Keratinocyte (primary cell): ENCODE results near the gene ADGRV1. TPM values are rescaled to one million over a fixed set of nuclear protein-coding genes. Genes with fewer than 3 reads are reported as not detected.

Source experiments
- DNase-seq: peaks from one replicate; pipeline ENCODE4 v3.0.0-alpha.2; 2011; ENCODE audit warnings: low read depth, missing footprints, low spot score
- FAIRE-seq: peaks from 2 replicates; lab custom pipeline; 2011; peaks lifted over from hg19 to GRCh38; lab: Jason Lieb, UNC
- H2AFZ ChIP-seq: 2 replicates; pipeline ENCODE4 v1.6.0; 2012; ENCODE audit warnings: low read length, control low read depth, inconsistent platforms; ENCODE audit not compliant: control insufficient read depth
- H3K27ac ChIP-seq: 2 replicates; pipeline ENCODE4 v1.5.1; 2011; ENCODE audit warnings: low read length; ENCODE audit not compliant: control insufficient read depth, insufficient read depth
- H3K27me3 ChIP-seq: 3 replicates; pipeline ENCODE4 v1.6.0; 2011; ENCODE audit warnings: low read length; ENCODE audit not compliant: control insufficient read depth, insufficient read depth; ENCODE audit errors: extremely low read depth
- H3K36me3 ChIP-seq, 2 experiments: 2 replicates in 1 of 2; 3 replicates in 1 of 2; pipeline ENCODE4 v1.5.1; 2011; ENCODE audit warnings: low read length in 2 of 2, mild to moderate bottlenecking in 1 of 2; ENCODE audit not compliant: control insufficient read depth in 2 of 2, insufficient read depth in 2 of 2; ENCODE audit errors: extremely low read depth in 1 of 2
- H3K4me1 ChIP-seq: 3 replicates; pipeline ENCODE4 v1.5.1; 2011; ENCODE audit warnings: low read length; ENCODE audit not compliant: control insufficient read depth, insufficient read depth; ENCODE audit errors: extremely low read depth
- H3K4me2 ChIP-seq: 3 replicates; pipeline ENCODE4 v1.6.0; 2011; ENCODE audit warnings: low read depth, low read length; ENCODE audit not compliant: control insufficient read depth, insufficient read depth; ENCODE audit errors: extremely low read depth
- H3K4me3 ChIP-seq, 3 experiments: fragments of 200-600 bp in 1 of 3; sonication (generic) in 1 of 3; 2 replicates in 2 of 3; 3 replicates in 1 of 3; pipeline ENCODE4 v1.5.1; 2011 to 2016; ENCODE audit warnings: low read length in 3 of 3, mild to moderate bottlenecking in 3 of 3, control low read depth in 2 of 3, inconsistent platforms in 1 of 3, low read depth in 1 of 3, mixed read lengths in 1 of 3, mixed run types in 1 of 3, moderate library complexity in 1 of 3; ENCODE audit not compliant: control insufficient read depth in 2 of 3, insufficient read depth in 2 of 3; ENCODE audit errors: extremely low read depth in 1 of 3
- H3K79me2 ChIP-seq: 2 replicates; pipeline ENCODE4 v1.6.0; 2012; ENCODE audit warnings: low read length; ENCODE audit not compliant: control insufficient read depth, insufficient read depth
- H3K9ac ChIP-seq: 3 replicates; pipeline ENCODE4 v1.6.0; 2011; ENCODE audit warnings: low read length; ENCODE audit not compliant: control insufficient read depth, insufficient read depth; ENCODE audit errors: extremely low read depth
- H3K9me1 ChIP-seq: 3 replicates; pipeline ENCODE4 v1.6.0; 2011; ENCODE audit warnings: low read length; ENCODE audit not compliant: control insufficient read depth, insufficient read depth; ENCODE audit errors: extremely low read depth
- H3K9me3 ChIP-seq: 2 replicates; pipeline ENCODE4 v1.5.1; 2012; ENCODE audit warnings: low read depth, low read length; ENCODE audit not compliant: control insufficient read depth
- H4K20me1 ChIP-seq: 3 replicates; pipeline ENCODE4 v1.6.0; 2011; ENCODE audit warnings: low read length; ENCODE audit not compliant: control insufficient read depth, insufficient read depth; ENCODE audit errors: extremely low read depth
- EZH2 ChIP-seq: IDR thresholded peaks from one replicate; pipeline ENCODE4 v1.6.1; 2012; ENCODE audit warnings: inconsistent platforms, mild to moderate bottlenecking, low read length, moderate library complexity
- dilution Hi-C: fragments of 300-500 bp; cut with MboI; formaldehyde crosslinking; loops from one replicate; pipeline ENCODE4 v1.7.0; 2020; ENCODE audit warnings: low sequenced_read_pairs; ENCODE audit not compliant: extremely low pct_ligation_motif_present
- polyA plus RNA-seq, 5 experiments: library from polyadenylated mRNA; depleted of rRNA in 3 of 5; stranded (reverse) in 3 of 5; stranded (forward) in 1 of 5; unstranded in 1 of 5; fragments of >200 nt; gene quantifications; 1 replicate in 1 of 5; 2 replicates in 3 of 5; 3 replicates in 1 of 5; pipeline versions ENCODE4 v1.2.1 to v1.2.3, GENCODE V29; 2011 to 2012; ENCODE audit warnings: missing spikeins in 2 of 5, low read depth in 1 of 5, low replicate concordance in 1 of 5
- TF ChIP-seq, protein P1 (sequence below), 3 experiments: IDR thresholded peaks in 1 of 3; conservative IDR thresholded peaks in 1 of 3; optimal IDR thresholded peaks in 1 of 3; 2 replicates in 2 of 3; 3 replicates in 1 of 3; pipeline versions ENCODE3 to v1.5.1; 2011; ENCODE audit warnings: low read length in 3 of 3, mild to moderate bottlenecking in 3 of 3, moderate library complexity in 2 of 3, control low read depth in 1 of 3, inconsistent platforms in 1 of 3; ENCODE audit not compliant: insufficient read depth in 2 of 3; ENCODE audit errors: extremely low read depth in 1 of 3

Gene ADGRV1
- polyA plus RNA-seq, 1 donor (not counting 4 experiments of a cell fraction or from before 2014, with no cell fraction given) = 0.05 TPM

DNA sequence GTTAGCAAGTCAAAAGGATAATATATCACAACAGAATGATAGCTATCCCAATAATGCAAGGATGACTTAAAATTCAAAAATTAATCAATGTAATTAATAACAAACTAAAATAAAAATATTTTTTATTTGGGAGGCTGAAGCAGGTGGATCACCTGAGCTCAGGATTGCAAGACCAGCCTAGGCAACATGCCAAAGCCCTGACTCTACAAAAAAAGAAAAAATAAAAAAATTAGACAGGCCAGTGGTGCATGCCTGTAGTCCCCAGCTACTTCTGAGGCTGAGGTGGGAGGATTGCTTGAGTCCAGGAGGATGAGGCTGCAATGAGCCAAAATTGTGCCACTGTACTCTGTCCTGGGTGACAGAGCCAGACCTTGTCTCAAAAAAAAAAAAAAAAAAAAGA, 399.3 kb downstream of the ADGRV1 start:
- Histone ChIP-seq H3K9ac (no peak overlapping the region), H3K79me2 (no peaks in the 10 kb centered on the region), H3K36me3 (no peaks in the 10 kb centered on the region), H3K9me3 (no peaks in the 10 kb centered on the region), H3K9me1 (no peaks in the 10 kb centered on the region), H3K27me3 (no peaks in the 10 kb centered on the region), H3K27ac (no peak overlapping the region), H4K20me1 (no peaks in the 10 kb centered on the region), H3K4me2 (no peak overlapping the region), H3K4me1 (no peaks in the 10 kb centered on the region), H3K4me3 (no peak overlapping the region), H2AFZ (no peak overlapping the region)
- FAIRE-seq = no peak
- DNase-seq = no peak
- dilution Hi-C loops = no loop called here
- TF ChIP-seq EZH2 = no peak
- TF ChIP-seq, protein P1, sequence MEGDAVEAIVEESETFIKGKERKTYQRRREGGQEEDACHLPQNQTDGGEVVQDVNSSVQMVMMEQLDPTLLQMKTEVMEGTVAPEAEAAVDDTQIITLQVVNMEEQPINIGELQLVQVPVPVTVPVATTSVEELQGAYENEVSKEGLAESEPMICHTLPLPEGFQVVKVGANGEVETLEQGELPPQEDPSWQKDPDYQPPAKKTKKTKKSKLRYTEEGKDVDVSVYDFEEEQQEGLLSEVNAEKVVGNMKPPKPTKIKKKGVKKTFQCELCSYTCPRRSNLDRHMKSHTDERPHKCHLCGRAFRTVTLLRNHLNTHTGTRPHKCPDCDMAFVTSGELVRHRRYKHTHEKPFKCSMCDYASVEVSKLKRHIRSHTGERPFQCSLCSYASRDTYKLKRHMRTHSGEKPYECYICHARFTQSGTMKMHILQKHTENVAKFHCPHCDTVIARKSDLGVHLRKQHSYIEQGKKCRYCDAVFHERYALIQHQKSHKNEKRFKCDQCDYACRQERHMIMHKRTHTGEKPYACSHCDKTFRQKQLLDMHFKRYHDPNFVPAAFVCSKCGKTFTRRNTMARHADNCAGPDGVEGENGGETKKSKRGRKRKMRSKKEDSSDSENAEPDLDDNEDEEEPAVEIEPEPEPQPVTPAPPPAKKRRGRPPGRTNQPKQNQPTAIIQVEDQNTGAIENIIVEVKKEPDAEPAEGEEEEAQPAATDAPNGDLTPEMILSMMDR (optimal IDR thresholded peaks at IDR 0.05 in 1 of 3, IDR thresholded peaks at IDR 0.05 in 1 of 3, conservative IDR thresholded peaks at IDR 0.05 in 1 of 3; ENCODE audit: extremely low read depth in 1 of 3, insufficient read depth in 2 of 3, low read length in 3 of 3) = no peak

DNA sequence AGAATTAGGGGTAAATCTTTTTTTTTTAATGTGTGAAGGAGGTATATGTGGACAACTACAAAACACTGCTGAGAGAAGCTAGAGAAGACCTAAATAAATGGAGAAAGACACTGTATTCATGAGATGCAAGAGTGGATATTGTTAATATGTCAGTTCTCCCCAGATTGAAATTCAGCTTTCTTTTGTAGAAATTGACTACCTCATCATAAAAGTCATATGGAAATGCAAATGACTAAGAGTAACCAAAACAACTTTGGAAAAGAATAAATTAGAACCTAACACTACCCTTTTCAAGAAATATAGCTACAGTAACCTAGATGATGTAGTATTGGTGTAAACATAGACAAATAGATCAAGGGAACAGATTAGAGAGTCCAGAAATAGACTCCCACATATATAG, 400.7 kb downstream of the ADGRV1 start:
- Histone ChIP-seq H3K36me3 (no peaks in the 10 kb centered on the region), H2AFZ (no peak overlapping the region), H3K4me3 (no peak overlapping the region), H3K9me1 (no peaks in the 10 kb centered on the region), H4K20me1 (no peaks in the 10 kb centered on the region), H3K27me3 (no peaks in the 10 kb centered on the region), H3K9ac (no peak overlapping the region), H3K79me2 (no peaks in the 10 kb centered on the region), H3K27ac (no peak overlapping the region), H3K4me2 (no peak overlapping the region), H3K4me1 (no peaks in the 10 kb centered on the region), H3K9me3 (no peaks in the 10 kb centered on the region)
- FAIRE-seq = no peak
- dilution Hi-C loops = no loop called here
- no peak for DNase-seq
- TF ChIP-seq EZH2 = no peak
- TF ChIP-seq, protein P1 (optimal IDR thresholded peaks at IDR 0.05 in 1 of 3, IDR thresholded peaks at IDR 0.05 in 1 of 3, conservative IDR thresholded peaks at IDR 0.05 in 1 of 3; ENCODE audit: extremely low read depth in 1 of 3, insufficient read depth in 2 of 3, low read length in 3 of 3) = no peak
